ENCODE data around the gene OR2T6. TPM values are rescaled to one million over a fixed set of nuclear protein-coding genes. Genes with fewer than 3 reads are reported as not detected.
"Not testable (repeated sequence)": the region's sequence is repeated elsewhere in the genome, so short reads cannot be mapped to it uniquely, and the experiment has no call there.

The OR2T6 gene
- total RNA-seq, 1 donor, result under 0.01 TPM

DNA sequence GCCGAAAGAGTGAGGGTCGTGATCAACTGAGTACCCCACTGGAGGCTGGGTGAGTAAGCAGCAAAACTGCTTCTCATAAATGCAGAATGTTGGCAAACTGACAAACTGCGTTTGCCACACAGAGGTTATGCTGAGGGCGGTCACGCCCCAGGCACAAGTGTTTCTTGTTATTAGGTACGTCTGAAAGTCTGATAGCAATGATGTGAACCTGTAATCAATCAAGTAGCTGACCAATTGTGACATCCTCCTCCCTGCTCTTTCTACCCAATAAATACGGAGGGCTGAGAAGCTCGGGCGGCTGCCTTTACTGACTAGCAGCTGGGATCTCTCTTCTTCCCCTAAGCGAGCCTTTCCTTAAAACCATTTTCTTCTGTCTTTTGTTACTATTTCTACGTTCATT is 56.1 kb downstream of the OR2T6 start:
- DNase-seq (ENCODE audit: low read depth in 2 of 3, low spot score in 2 of 3), result not testable (repeated sequence)

DNA sequence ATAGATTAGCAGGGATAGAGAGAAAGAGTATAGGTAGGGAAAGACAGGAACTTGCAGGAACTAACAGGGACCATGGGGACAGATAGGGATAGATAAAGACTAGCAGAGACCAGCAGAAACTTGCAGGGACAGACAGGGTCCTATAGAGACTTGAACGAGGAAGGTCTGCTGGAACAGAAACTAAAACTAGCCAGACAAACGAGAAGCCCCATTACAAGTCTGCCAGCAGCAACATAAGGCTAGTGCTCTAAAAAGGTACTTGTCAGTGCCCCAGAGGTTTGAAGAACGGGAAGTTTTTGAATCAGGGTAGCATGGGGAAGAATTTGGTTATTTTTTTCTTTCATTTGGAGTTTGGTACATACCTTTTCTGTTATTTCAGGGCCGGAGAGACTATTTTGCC is 56.7 kb downstream of the OR2T6 start:
- not testable (repeated sequence) for DNase-seq (ENCODE audit: low read depth in 2 of 3, low spot score in 2 of 3)

DNA sequence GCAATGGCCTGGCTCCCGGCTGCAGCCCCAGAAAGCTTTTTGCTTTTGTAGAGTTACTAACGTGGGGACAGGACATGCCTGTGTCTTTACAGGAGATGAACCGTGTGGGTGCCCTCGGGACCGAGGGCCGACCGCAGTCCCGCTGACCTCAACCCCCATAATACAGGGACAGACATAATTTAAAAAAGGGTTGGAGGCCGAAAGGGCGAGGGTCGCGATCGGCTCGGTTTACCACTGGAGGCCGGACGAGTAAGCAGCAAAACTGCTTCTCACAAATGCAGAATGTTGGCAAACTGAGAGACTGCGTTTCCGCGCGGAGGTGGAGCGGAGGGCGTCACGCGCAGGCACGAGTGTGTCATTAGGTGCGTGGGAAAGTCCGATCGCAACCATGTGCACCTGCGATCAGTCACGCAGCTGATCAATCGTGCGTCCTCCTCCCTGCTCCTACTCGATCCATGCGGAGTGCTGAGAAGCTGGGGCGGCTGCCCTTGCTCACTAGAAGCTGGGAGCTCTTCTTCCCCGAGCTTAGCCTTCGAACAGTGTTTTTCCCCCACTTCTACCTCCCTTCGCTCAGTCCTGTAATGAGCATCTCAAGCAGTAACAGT is 58.4 kb downstream of the OR2T6 start:
- not testable (repeated sequence) for DNase-seq (ENCODE audit: low read depth in 2 of 3, low spot score in 2 of 3)

DNA sequence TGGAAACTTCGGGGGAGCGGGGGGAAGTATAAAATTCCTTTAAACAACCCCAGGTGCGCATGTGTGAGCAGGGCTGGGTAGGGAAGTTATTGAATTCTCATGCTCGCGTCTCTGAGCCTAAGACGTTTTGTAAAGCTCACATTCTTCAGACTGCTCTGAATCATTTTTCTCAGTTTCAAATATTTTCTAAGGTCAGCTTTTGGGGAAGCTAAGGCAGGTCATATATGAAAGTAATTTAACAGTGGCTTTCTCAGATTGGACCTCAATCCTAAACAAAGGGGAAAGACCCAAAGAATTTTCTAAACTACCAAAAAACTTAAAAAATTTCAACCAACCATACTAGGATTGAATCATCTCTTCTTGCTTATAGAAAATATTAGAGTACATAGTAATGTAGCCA is 59.4 kb downstream of the OR2T6 start:
- not testable (repeated sequence) for DNase-seq (ENCODE audit: low read depth in 2 of 3, low spot score in 2 of 3)

DNA sequence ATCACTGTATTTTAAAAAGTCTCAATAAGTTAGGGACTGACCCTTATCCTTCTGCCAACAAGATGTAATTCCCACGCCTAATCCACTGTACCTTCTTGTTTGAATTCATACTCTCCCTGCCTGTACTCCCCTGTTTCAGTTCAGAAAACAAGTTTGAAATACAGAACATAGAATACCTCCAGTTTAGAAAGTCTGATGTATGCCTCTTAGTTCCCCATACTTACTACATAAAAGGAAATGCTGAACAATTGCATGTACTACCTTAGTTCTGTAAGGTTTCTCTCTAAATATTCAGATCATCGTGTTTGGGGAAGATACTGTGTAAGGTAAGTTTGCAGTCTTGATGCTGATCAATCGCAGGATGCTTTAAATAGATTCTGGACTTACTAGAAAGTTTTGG is 60.8 kb downstream of the OR2T6 start:
- not testable (repeated sequence) for DNase-seq (ENCODE audit: low read depth in 2 of 3, low spot score in 2 of 3)

DNA sequence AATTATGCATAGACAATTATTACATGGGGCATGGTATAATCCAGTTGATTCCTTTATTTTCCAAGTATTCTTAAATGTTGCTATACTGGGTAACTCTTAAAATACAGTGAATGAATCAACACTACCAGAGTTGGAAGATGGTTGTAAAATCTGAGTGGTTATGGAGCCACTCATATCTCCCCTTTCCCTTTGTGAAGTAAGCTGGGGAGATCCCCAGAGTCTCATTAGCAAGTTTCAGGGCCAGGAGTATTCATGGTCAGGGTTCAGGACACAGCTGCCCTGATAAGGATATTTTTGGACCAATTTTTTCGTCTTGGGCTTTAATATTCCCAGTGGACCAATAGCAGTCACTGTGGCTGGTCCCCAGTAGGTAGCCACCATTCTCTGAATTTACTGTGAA is 63.1 kb downstream of the OR2T6 start:
- DNase-seq (ENCODE audit: low read depth in 2 of 3, low spot score in 2 of 3), result not testable (repeated sequence)

DNA sequence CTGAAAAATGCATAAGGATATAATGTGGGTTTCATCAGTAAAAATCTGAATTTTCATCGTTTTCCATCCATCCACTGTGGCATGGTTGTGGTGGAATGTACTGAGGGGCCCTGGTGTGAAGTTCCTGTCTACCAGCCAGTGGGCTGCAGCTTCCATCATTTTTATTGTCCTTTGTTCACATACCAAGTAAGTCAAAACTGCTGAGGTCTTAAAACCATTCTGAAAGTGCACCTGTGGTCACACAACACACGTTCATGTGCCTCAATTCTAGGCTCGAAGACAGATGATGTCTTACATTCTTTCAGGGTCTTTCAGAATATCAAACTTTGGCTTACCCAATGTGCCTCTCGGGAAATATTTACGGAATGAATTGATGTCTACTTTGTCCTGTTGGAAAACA is 63.7 kb downstream of the OR2T6 start:
- DNase-seq (ENCODE audit: low read depth in 2 of 3, low spot score in 2 of 3), result not testable (repeated sequence)

Other genes starting within 250 kb of the OR2T6 start
- gene OR2M5, start 230.6 kb upstream of the OR2T6 start, total RNA-seq, result 0.54 TPM
- gene OR2M2, start 200.9 kb upstream of the OR2T6 start, total RNA-seq, result 0.27 TPM
- 0.27 TPM for gene OR2M3, start 178.5 kb upstream of the OR2T6 start, total RNA-seq
- under 0.01 TPM for gene OR2M4, start 144.3 kb upstream of the OR2T6 start, total RNA-seq
- gene OR2T33, start 97.8 kb upstream of the OR2T6 start, total RNA-seq, result 7.0 TPM
- not detected for gene OR2T12, start 72.3 kb upstream of the OR2T6 start, total RNA-seq
- gene OR2M7, start 51.2 kb upstream of the OR2T6 start, total RNA-seq, result not detected
- not detected for gene OR14C36, start 27.0 kb upstream of the OR2T6 start, total RNA-seq
- gene OR2T4, start 14.1 kb upstream of the OR2T6 start, total RNA-seq, result under 0.01 TPM
- under 0.01 TPM for gene OR2T1, start 27.3 kb downstream of the OR2T6 start, total RNA-seq
- under 0.01 TPM for gene OR2T2, start 69.9 kb downstream of the OR2T6 start, total RNA-seq
- gene OR2T3, start 97.6 kb downstream of the OR2T6 start, total RNA-seq, result under 0.01 TPM
- gene OR2T5, start 112.8 kb downstream of the OR2T6 start, total RNA-seq, result not detected
- not detected for gene OR2G6, start 132.3 kb downstream of the OR2T6 start, total RNA-seq
- not detected for gene OR2T29, start 187.0 kb downstream of the OR2T6 start, total RNA-seq
- gene OR2T34, start 199.0 kb downstream of the OR2T6 start, total RNA-seq, result under 0.01 TPM
- not detected for gene OR2T10, start 222.0 kb downstream of the OR2T6 start, total RNA-seq

Measured in hematopoietic multipotent progenitor cell (in vitro differentiated cells).